GM12873 (cell line): ENCODE data around the gene MED15.
A peak's percentile ranks its signal among the peaks of the same experiment; 100 is the strongest.

Experiments used
- CTCF ChIP-seq: IDR thresholded peaks from 2 replicates; pipeline ENCODE4 v1.5.1; 2012; ENCODE audit warnings: low read depth, mild to moderate bottlenecking, moderate library complexity, low read length, control low read depth; ENCODE audit not compliant: insufficient read depth; ENCODE audit errors: missing control alignments

Gene MED15

GRCh38 chr22:20582171-20582511 is 74.7 kb downstream of the MED15 start:
- no peak for TF ChIP-seq CTCF

- no peak for TF ChIP-seq CTCF
These were observed 75.3 kb downstream of the MED15 start for GRCh38 chr22:20582520-20583361.

- peak; percentile 33 for TF ChIP-seq CTCF
These were observed 76.1 kb downstream of the MED15 start for GRCh38 chr22:20583471-20583922.

DNA sequence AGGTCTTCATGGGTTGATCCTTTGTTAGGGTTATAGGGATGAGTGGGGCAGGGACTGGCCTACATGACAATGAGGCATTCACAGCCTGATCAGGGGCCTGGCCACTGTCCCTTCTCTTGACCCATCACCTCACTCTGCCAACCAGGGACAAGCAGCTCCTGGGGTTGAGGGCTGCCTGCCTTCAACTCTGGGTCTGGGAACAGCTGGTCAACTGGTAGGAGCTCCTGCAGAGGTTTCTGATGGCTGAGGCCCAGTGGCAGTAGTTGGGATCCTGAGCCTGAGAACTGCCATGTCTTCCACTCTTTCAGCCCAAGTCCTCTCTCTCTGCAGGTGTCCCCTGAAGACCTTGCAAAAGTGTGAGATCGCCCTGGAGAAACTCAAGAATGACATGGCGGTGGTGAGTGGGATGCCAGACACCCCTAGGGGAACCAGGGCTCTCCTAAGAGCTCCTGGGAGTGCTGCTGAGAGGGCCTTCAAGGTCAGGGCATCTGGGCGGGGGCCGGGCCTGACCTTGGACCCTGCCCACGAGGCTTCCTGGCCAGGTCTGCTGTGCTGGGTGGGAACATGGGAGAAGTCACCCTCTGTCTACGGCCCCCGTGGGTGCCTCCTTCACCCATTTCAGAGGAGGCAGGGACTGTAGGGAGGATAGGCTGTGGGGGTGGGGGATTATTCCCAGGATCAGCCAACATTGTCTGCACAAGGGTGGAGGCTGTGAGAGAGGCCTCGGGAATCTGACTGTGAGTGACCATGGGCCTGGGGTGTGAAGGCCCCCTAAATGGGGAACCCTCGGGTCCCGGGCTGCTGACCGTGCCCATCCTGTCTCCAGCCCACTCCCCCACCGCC is 76.8 kb downstream of the MED15 start:
- no peak for TF ChIP-seq CTCF

- no peak for TF ChIP-seq CTCF
These were observed 77.6 kb downstream of the MED15 start for GRCh38 chr22:20584872-20585638.

GRCh38 chr22:20585639-20586402 is 78.4 kb downstream of the MED15 start:
- no peak for TF ChIP-seq CTCF

DNA sequence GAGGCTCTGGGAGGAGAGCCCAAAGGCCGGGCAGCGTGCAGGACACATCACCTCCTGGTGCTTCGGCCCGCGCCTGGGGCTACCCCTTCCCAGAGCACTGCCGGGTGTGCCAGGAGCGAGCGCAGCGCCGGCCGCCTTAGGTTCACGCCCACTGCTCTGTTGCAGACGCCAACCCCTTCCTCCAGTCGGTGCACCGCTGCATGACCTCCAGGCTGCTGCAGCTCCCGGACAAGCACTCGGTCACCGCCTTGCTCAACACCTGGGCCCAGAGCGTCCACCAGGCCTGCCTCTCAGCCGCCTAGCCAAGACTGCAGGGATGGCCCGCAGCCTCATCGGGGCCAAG is 79.0 kb downstream of the MED15 start:
- TF ChIP-seq CTCF, result no peak
